GM21381 (cell line): ENCODE measurements around the gene MALL.
"Not testable (repeated sequence)": the region's sequence is repeated elsewhere in the genome, so short reads cannot be mapped to it uniquely, and the experiment has no call there.

Experiments used
- ATAC-seq: cut with Tn5 transposase; IDR thresholded peaks from one replicate; pipeline ENCODE4 v1.9.1; 2021; ENCODE audit warnings: mild to moderate bottlenecking, moderate library complexity; ENCODE audit not compliant: unreplicated experiment

The MALL gene

GRCh38 chr2:110054521-110055407 is 60.9 kb downstream of the MALL start:
- ATAC-seq: not testable (repeated sequence)

DNA sequence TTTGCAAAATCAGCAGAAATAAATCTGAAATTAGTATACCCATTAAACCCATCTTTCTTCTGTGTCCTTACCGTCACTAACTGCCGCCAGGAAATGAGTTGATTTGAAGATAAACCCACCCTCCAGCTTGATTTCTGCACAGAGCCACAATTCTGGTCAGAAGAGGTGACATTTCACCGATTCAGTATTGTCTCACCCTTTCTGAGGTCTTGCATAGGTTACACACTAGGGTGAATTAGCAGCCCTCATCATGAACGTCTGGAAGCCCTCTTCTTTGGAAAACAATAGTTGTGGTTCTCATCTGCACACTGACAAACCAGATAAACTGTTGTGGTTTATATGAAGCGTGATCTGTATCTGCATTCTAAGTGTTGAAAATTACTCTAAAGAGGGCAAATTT is 61.9 kb downstream of the MALL start:
- ATAC-seq: not testable (repeated sequence)

DNA sequence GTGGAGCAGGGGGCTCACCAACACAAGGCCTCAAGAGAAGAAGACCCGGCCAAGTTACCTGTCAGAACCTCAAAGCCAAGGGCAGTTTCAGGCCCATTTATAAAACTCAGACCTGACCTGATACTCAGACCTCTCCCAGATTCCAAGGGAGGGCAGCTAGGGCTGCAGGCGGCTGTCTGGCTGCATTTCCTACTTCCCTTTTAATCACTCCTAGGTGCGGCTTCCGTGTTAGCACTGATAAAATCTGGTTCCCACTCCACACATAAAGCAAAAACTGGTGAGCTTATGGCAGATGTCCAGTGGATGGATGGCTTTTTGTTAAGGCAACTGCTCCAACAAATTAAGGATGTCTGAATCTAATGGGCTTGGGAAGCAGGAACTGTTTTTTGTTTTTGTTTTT is 63.5 kb downstream of the MALL start:
- not testable (repeated sequence) for ATAC-seq

- not testable (repeated sequence) for ATAC-seq
These were observed 65.4 kb downstream of the MALL start for GRCh38 chr2:110050222-110050621.

- not testable (repeated sequence) for ATAC-seq
These were observed 65.9 kb downstream of the MALL start for GRCh38 chr2:110049769-110050168.

- ATAC-seq: not testable (repeated sequence)
These were observed 67.1 kb downstream of the MALL start for GRCh38 chr2:110048255-110049197.

DNA sequence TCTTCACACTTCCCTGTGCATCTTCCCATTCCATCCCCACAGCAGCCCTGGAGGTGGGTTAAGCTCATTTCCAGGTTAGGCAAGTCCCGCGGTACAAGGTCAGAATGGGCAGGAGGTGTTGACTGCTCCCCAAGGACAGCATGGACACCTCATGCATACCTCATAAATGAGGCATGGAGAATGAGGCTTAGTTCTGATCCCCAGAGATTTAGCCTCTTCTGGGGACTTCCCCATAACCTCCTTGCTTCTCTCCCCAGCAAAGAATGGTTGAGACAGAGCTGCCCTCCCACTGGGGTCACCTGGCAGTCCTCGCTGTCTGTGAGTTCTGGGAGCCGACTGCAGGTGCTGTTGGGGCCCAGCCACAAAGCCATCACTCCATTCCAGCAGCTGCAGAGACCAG is 68.4 kb downstream of the MALL start:
- not testable (repeated sequence) for ATAC-seq

DNA sequence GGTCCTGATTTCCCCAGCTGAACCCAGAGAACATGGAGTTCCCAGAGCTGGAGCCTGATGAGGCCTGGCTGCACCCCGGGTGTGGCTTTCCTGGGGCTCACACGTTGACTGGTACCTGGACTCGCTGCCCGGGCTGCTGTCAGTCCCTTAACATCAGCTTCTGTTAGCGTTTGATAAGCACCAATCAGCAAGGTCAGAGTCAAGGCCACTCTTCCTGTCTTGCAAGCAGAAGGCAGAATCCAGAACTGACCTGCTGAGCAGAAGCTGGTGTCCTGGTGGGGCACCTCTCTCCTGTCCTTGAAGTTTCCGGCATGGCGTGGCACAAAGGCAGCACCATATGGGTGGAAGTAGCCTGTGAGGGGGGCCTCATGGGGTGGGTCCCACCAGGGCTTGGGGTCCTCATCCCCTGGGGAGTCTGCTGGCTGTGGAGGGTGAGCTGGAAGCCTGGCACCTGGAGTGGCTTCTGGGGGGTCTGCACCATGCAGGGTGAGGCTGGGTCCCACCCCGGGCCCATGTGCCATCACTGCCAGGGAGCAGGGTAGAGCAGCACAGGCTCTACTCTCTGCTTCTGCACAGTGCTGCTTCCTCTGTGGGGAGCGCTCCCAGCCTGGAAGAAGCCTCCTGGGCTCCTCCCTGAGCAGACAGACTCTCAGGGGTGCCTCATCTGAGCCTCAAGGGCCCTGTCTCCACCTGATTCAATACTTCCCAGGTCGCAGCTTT is 73.5 kb downstream of the MALL start:
- ATAC-seq: not testable (repeated sequence)

DNA sequence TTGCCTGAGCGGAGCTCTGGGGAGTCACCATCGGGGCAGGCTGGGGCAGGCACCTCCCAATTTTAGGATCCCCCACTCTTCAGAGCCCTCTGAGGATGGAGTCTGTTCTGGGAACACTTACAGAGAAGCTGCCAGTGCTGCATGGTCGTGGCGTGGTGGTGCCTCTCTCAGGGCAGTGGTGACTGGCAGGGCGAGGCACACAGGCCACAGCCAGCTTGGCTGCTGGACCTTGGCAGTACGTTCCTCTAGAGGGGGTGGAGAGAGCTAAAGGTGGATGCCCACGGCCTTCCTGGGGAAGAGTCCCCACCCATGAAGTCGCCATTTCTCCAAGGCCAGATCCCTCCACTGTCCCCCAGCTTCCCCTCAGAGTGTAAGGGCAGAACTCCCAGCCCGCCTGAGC is 78.3 kb downstream of the MALL start:
- ATAC-seq: not testable (repeated sequence)

GRCh38 chr2:110035384-110035783 is 80.2 kb downstream of the MALL start:
- not testable (repeated sequence) for ATAC-seq

GRCh38 chr2:110034935-110035334 is 80.7 kb downstream of the MALL start:
- not testable (repeated sequence) for ATAC-seq
